T-cell (primary cell): ENCODE results near the gene BORA. TPM values are rescaled to one million over a fixed set of nuclear protein-coding genes. Genes with fewer than 3 reads are reported as not detected.

ENCODE experiments used
- ATAC-seq, 4 experiments: fragments of 200-7000 bp in 3 of 4; fragments of 150-1000 bp in 1 of 4; cut with Tn5 transposase; replicated peaks in 1 of 4; 1 replicate in 3 of 4; 2 replicates in 1 of 4; pipeline ENCODE4 v1.10.0; 2021; ENCODE audit warnings: moderate library complexity in 3 of 4, mild to moderate bottlenecking in 2 of 4, moderate number of reproducible peaks in 1 of 4
- CTCF ChIA-PET, 2 donors: fragments of 300-600 bp; sonication (Branson Sonifier 250); formaldehyde crosslinking; loops; one replicate each; lab custom pipeline; 2022; ENCODE audit warnings: antibody characterized with exemption in 2 of 2; lab: Charles Lee
- POLR2A ChIA-PET, 2 donors: fragments of 300-600 bp; sonication (Branson Sonifier 250); formaldehyde crosslinking; loops; one replicate each; lab custom pipeline; 2022; ENCODE audit warnings: antibody characterized with exemption in 2 of 2; lab: Charles Lee
- DNase-seq, 35 experiments: peaks; one replicate each; pipeline versions ENCODE4 v3.0.0 to v3.0.0-alpha.2; 2013 to 2023
- H3K27ac ChIP-seq: one replicate; pipeline ENCODE4 v1.5.1; 2013; ENCODE audit warnings: low read length
- H3K27me3 ChIP-seq, 2 experiments: replicated peaks in 1 of 2; 1 replicate in 1 of 2; 2 replicates in 1 of 2; pipeline versions ENCODE4 v1.6.1 to v1.7.0; 2013; ENCODE audit warnings: low read length in 1 of 2, mixed read lengths in 1 of 2; ENCODE audit not compliant: control insufficient read depth in 2 of 2, insufficient read depth in 2 of 2; ENCODE audit errors: extremely low read depth in 1 of 2
- H3K36me3 ChIP-seq, 2 donors: 1 replicate in 1 of 2; 2 replicates in 1 of 2; pipeline versions ENCODE4 v1.6.1 to v1.7.0; 2013; ENCODE audit warnings: low read length in 1 of 2; ENCODE audit not compliant: control insufficient read depth in 2 of 2, insufficient read depth in 1 of 2; ENCODE audit errors: extremely low read depth in 1 of 2
- H3K4me1 ChIP-seq, 2 experiments: 1 replicate in 1 of 2; 2 replicates in 1 of 2; pipeline versions ENCODE4 v1.6.1 to v1.7.0; 2013; ENCODE audit warnings: low read length in 2 of 2, mixed read lengths in 1 of 2; ENCODE audit not compliant: insufficient read depth in 2 of 2, control insufficient read depth in 1 of 2; ENCODE audit errors: extremely low read depth in 1 of 2
- H3K4me3 ChIP-seq, 2 donors: 1 replicate in 1 of 2; 2 replicates in 1 of 2; pipeline versions ENCODE4 v1.5.1 to v1.7.0; 2013; ENCODE audit warnings: mild to moderate bottlenecking in 2 of 2, low read length in 1 of 2, moderate library complexity in 1 of 2; ENCODE audit not compliant: control insufficient read depth in 1 of 2; ENCODE audit errors: extremely low read depth in 1 of 2
- H3K9me3 ChIP-seq: 2 replicates; pipeline ENCODE4 v1.7.0; 2013
- H3K27ac Mint-ChIP-seq, 2 donors: one replicate each; pipeline ENCODE4 v1.8.0; 2020 to 2021; ENCODE audit warnings: mild to moderate bottlenecking in 2 of 2, mixed read lengths in 2 of 2
- H3K27me3 Mint-ChIP-seq, 2 donors: one replicate each; pipeline ENCODE4 v1.8.0; 2021 to 2022; ENCODE audit warnings: mixed read lengths in 2 of 2
- H3K36me3 Mint-ChIP-seq: one replicate; pipeline ENCODE4 v1.8.0; 2021; ENCODE audit warnings: mixed read lengths
- H3K4me1 Mint-ChIP-seq, 3 donors: one replicate each; pipeline ENCODE4 v1.8.0; 2020 to 2022; ENCODE audit warnings: mixed read lengths in 3 of 3, mild to moderate bottlenecking in 1 of 3
- H3K4me3 Mint-ChIP-seq, 3 donors: one replicate each; pipeline ENCODE4 v1.8.0; 2020 to 2022; ENCODE audit warnings: mild to moderate bottlenecking in 3 of 3, mixed read lengths in 3 of 3, moderate library complexity in 3 of 3
- H3K9me3 Mint-ChIP-seq, 3 donors: one replicate each; pipeline ENCODE4 v1.8.0; 2020 to 2022; ENCODE audit warnings: mixed read lengths in 3 of 3
- WGBS: methylation state at CpG from one replicate; pipeline ENCODE4 v1.1.5; 2013; ENCODE audit warnings: missing lambda C conversion rate; ENCODE audit not compliant: insufficient coverage; 5-methylcytosine and 5-hydroxymethylcytosine counted together
- total RNA-seq, 35 experiments: library from RNA in 6 of 35; stranded (reverse) in 6 of 35; fragments of 120-200 nt in 1 of 35; gene quantifications; one replicate each; pipeline versions ENCODE4 v1.2.1 to v1.2.4 and lab custom pipeline; 2013 to 2026

Gene BORA
- total RNA-seq, 5 donors from 2014 or later (not counting 1 experiment from before 2014, with no cell fraction given) = 3.2 to 6.8 (median 5.2) TPM

GRCh38 chr13:72804301-72804700 lies 76.6 kb downstream of the BORA start:
- Mint-ChIP-seq H3K4me3 (no peak overlapping the region), H3K36me3 (peaks cover 34% of the 10 kb centered on the region), H3K27ac (peak overlapping the region; percentile 68 to 84), H3K4me1 (peaks cover 9 to 11% (median 10%) of the 10 kb centered on the region in 3 donors), H3K27me3 (no peaks in the 10 kb centered on the region), H3K9me3 (no peaks in the 10 kb centered on the region)
- WGBS = no CpG with 5 or more reads among the region's 1 CpG
- no peaks in the 10 kb centered on the region for H3K27me3 ChIP-seq
- H3K4me3 ChIP-seq = no peak overlapping the region
- POLR2A ChIA-PET = no interaction called here
- no peaks in the 10 kb centered on the region for H3K9me3 ChIP-seq
- no peak for DNase-seq
- H3K4me1 ChIP-seq = no peaks in the 10 kb centered on the region
- H3K36me3 ChIP-seq = peaks cover 0 to 24% of the 10 kb centered on the region in 2 donors
- no peak for ATAC-seq
- CTCF ChIA-PET = no interaction called here
- no peak overlapping the region for H3K27ac ChIP-seq

Other genes starting within 250 kb of the BORA start
- 1 to 10 TPM; 4.8 to 7.1 (median 6.1) TPM for gene MZT1, start 294 bp upstream of the BORA start, total RNA-seq
- gene DIS3, start 54.0 kb downstream of the BORA start, total RNA-seq = 10 to 100 TPM; 30.4 to 37.5 (median 36.8) TPM
- gene PIBF1, start 54.2 kb downstream of the BORA start, total RNA-seq = 10 to 100 TPM; 29.4 to 36.5 (median 34.8) TPM